ENCODE measurements around the gene NHSL1. TPM values are rescaled to one million over a fixed set of nuclear protein-coding genes. Genes with fewer than 3 reads are reported as not detected.
A peak's percentile ranks its signal among the peaks of the same experiment; 100 is the strongest.

NHSL1 gene
- total and polyA plus RNA-seq, 9 of the 15 experiments (the other 6 are each of a cell fraction or from before 2014, with no cell fraction given): 0.09 to 0.20 TPM; not detected in 7

DNA sequence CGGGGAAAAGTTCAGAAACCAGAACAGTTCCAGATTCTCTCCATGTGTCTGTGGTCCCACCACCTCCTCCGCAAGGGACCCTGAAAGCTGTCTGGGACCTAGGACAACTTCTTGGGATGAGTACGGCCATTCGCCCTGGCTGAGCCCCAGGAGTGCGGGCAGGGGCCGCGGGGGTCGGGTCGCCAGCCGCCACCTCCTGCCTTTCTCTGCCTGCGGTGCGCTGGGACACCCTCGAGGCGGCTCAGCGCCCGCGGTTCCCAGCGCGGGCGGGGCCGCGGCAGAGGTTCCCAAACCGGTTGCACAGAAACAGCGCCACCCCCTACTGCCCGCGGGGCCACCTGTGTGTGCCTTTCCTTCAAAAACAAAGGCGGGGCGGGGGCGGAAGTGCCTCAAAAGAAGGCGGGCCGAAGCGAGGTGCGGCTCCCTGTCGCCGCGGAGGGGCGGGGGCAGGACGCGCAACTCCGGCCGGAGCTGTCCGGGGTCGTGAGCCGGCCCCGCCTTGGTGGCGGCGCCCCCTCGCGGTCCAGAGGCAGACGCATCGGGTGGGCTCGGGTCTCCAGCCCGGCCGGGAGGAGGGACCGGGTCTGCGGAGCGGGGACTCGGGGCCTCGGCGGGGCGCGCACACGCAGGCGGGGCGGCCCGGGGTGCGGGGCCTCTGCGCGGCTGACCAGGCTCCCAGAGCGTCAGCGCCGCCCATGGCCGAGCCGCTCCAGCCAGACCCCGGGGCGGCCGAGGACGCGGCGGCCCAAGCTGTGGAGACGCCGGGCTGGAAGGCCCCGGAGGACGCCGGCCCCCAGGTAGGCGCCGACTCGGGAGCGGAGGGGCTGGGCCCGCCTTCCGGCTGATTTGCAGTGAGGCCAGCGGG, 95.3 kb downstream of the NHSL1 start, which contains the start of gene HEBP2 (continued):
- TF ChIP-seq STAG1 (CRISPR knock-in tag; IDR thresholded peaks at IDR 0.05; ENCODE audit: borderline replicate concordance): no peak
- TF ChIP-seq ZFP30 (CRISPR knock-in tag; IDR thresholded peaks at IDR 0.05; ENCODE audit: borderline replicate concordance): no peak
- no peak for TF ChIP-seq ZNF707 (CRISPR knock-in tag; conservative IDR thresholded peaks at IDR 0.05)
- TF ChIP-seq PTTG1 (tag; IDR thresholded peaks at IDR 0.05; ENCODE audit: low read depth): no peak
- TF ChIP-seq, protein P1, sequence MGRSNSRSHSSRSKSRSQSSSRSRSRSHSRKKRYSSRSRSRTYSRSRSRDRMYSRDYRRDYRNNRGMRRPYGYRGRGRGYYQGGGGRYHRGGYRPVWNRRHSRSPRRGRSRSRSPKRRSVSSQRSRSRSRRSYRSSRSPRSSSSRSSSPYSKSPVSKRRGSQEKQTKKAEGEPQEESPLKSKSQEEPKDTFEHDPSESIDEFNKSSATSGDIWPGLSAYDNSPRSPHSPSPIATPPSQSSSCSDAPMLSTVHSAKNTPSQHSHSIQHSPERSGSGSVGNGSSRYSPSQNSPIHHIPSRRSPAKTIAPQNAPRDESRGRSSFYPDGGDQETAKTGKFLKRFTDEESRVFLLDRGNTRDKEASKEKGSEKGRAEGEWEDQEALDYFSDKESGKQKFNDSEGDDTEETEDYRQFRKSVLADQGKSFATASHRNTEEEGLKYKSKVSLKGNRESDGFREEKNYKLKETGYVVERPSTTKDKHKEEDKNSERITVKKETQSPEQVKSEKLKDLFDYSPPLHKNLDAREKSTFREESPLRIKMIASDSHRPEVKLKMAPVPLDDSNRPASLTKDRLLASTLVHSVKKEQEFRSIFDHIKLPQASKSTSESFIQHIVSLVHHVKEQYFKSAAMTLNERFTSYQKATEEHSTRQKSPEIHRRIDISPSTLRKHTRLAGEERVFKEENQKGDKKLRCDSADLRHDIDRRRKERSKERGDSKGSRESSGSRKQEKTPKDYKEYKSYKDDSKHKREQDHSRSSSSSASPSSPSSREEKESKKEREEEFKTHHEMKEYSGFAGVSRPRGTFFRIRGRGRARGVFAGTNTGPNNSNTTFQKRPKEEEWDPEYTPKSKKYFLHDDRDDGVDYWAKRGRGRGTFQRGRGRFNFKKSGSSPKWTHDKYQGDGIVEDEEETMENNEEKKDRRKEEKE (IDR thresholded peaks at IDR 0.05; ENCODE audit: borderline replicate concordance in 1 of 2, control insufficient read depth in 1 of 2, low read depth in 2 of 2, low read length in 1 of 2): peak in 1 of 2 experiments; percentile 64; a peak in 1 of 4 replicates
- TF ChIP-seq, protein P2, sequence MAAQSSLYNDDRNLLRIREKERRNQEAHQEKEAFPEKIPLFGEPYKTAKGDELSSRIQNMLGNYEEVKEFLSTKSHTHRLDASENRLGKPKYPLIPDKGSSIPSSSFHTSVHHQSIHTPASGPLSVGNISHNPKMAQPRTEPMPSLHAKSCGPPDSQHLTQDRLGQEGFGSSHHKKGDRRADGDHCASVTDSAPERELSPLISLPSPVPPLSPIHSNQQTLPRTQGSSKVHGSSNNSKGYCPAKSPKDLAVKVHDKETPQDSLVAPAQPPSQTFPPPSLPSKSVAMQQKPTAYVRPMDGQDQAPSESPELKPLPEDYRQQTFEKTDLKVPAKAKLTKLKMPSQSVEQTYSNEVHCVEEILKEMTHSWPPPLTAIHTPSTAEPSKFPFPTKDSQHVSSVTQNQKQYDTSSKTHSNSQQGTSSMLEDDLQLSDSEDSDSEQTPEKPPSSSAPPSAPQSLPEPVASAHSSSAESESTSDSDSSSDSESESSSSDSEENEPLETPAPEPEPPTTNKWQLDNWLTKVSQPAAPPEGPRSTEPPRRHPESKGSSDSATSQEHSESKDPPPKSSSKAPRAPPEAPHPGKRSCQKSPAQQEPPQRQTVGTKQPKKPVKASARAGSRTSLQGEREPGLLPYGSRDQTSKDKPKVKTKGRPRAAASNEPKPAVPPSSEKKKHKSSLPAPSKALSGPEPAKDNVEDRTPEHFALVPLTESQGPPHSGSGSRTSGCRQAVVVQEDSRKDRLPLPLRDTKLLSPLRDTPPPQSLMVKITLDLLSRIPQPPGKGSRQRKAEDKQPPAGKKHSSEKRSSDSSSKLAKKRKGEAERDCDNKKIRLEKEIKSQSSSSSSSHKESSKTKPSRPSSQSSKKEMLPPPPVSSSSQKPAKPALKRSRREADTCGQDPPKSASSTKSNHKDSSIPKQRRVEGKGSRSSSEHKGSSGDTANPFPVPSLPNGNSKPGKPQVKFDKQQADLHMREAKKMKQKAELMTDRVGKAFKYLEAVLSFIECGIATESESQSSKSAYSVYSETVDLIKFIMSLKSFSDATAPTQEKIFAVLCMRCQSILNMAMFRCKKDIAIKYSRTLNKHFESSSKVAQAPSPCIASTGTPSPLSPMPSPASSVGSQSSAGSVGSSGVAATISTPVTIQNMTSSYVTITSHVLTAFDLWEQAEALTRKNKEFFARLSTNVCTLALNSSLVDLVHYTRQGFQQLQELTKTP (IDR thresholded peaks at IDR 0.05; ENCODE audit: low read depth in 1 of 2, partially characterized antibody in 2 of 2): no peak
- no peak for TF ChIP-seq CC2D1A (IDR thresholded peaks at IDR 0.05)
- no peak for TF ChIP-seq ZNF551 (CRISPR knock-in tag; IDR thresholded peaks at IDR 0.05)
- TF ChIP-seq TARDBP (IDR thresholded peaks at IDR 0.05): no peak
- no peak for TF ChIP-seq ZSCAN29 (IDR thresholded peaks at IDR 0.05)
- peak; percentile 22 for TF ChIP-seq HNRNPLL (IDR thresholded peaks at IDR 0.05; ENCODE audit: low read depth, low read length, poor library complexity, severe bottlenecking)
- TF ChIP-seq, protein P3, sequence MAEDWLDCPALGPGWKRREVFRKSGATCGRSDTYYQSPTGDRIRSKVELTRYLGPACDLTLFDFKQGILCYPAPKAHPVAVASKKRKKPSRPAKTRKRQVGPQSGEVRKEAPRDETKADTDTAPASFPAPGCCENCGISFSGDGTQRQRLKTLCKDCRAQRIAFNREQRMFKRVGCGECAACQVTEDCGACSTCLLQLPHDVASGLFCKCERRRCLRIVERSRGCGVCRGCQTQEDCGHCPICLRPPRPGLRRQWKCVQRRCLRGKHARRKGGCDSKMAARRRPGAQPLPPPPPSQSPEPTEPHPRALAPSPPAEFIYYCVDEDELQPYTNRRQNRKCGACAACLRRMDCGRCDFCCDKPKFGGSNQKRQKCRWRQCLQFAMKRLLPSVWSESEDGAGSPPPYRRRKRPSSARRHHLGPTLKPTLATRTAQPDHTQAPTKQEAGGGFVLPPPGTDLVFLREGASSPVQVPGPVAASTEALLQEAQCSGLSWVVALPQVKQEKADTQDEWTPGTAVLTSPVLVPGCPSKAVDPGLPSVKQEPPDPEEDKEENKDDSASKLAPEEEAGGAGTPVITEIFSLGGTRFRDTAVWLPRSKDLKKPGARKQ (CRISPR knock-in tag; IDR thresholded peaks at IDR 0.05): no peak
- TF ChIP-seq, protein P4, sequence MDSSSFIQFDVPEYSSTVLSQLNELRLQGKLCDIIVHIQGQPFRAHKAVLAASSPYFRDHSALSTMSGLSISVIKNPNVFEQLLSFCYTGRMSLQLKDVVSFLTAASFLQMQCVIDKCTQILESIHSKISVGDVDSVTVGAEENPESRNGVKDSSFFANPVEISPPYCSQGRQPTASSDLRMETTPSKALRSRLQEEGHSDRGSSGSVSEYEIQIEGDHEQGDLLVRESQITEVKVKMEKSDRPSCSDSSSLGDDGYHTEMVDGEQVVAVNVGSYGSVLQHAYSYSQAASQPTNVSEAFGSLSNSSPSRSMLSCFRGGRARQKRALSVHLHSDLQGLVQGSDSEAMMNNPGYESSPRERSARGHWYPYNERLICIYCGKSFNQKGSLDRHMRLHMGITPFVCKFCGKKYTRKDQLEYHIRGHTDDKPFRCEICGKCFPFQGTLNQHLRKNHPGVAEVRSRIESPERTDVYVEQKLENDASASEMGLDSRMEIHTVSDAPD (CRISPR knock-in tag; IDR thresholded peaks at IDR 0.05): no peak
- TF ChIP-seq SRSF9 (IDR thresholded peaks at IDR 0.05; ENCODE audit: borderline replicate concordance, low read depth, low read length): no peak

Measured in K562 (cell line).